Type B pancreatic cell (in vitro differentiated cells): Measurements from ENCODE around the gene ZCCHC2. TPM values are rescaled to one million over a fixed set of nuclear protein-coding genes. Genes with fewer than 3 reads are reported as not detected.

Source experiments
- DNase-seq: peaks from one replicate; pipeline ENCODE4 v3.0.0; 2021; ENCODE audit warnings: mixed read lengths; ENCODE audit not compliant: unreplicated experiment; ENCODE audit errors: extremely low spot score
- H3K27ac Mint-ChIP-seq: 2 replicates; pipeline ENCODE4 v1.8.0; 2021; ENCODE audit warnings: mild to moderate bottlenecking, mixed read lengths
- H3K27me3 Mint-ChIP-seq: 2 replicates; pipeline ENCODE4 v1.8.0; 2021; ENCODE audit warnings: mixed read lengths
- H3K36me3 Mint-ChIP-seq: 2 replicates; pipeline ENCODE4 v1.8.0; 2021; ENCODE audit warnings: mixed read lengths
- H3K4me1 Mint-ChIP-seq: one replicate; pipeline ENCODE4 v1.8.0; 2021; ENCODE audit warnings: mixed read lengths; ENCODE audit not compliant: unreplicated experiment
- H3K4me3 Mint-ChIP-seq: 2 replicates; pipeline ENCODE4 v1.8.0; 2021; ENCODE audit warnings: mild to moderate bottlenecking, mixed read lengths
- H3K9me3 Mint-ChIP-seq: 2 replicates; pipeline ENCODE4 v1.8.0; 2021; ENCODE audit warnings: mixed read lengths
- total RNA-seq: library from RNA; stranded (reverse); gene quantifications from 2 replicates; pipeline ENCODE4 v1.2.1, GENCODE V29; 2021; ENCODE audit warnings: low replicate concordance
- TF ChIP-seq, protein P1 (sequence below): fragments of 200-600 bp; sonication (generic); conservative IDR thresholded peaks from 2 replicates; pipeline ENCODE4 v1.5.0; 2021; ENCODE audit warnings: antibody characterized with exemption, mild to moderate bottlenecking

Gene ZCCHC2
- total RNA-seq, 1 donor from 2014 or later = 18.0 TPM

DNA sequence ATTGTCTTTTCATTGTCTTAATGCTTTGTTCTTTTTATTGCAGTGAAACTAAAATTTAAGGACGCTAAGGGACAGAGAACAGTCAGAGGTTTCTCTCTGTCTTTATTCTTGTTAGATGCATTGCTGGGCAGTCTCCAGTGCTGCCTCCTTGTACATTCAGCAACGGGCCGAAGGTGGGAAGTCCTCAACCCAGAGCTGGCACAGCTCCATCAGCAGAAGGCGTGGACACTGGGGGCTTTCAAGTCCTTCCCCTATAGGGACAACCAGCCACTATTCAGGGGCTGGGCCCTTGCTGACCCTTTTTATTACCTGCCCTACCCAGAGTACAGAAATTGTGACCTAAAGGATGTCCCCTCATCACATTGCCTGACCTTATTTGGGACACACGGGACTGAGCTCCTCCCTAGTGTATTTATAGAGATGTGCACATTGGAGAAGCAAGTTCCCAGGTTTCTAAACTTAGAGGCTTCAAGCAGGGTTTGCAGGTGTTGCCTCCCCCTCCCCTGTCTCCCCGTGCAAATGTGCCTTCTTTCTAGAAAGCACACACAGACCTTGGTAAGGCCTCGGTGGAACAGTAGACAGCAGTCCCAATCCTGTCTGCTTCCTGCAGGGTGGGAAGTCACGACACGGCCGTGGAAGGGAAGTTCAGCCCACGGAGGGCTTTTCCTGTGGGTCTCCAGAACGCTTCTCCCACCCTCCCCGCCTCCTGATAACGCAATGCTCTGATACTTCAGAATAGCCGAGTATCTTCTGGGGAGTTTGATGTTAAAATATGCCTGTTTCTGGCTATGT is 68.2 kb downstream of the ZCCHC2 start:
- H3K4me3 Mint-ChIP-seq = no peak overlapping the region

DNA sequence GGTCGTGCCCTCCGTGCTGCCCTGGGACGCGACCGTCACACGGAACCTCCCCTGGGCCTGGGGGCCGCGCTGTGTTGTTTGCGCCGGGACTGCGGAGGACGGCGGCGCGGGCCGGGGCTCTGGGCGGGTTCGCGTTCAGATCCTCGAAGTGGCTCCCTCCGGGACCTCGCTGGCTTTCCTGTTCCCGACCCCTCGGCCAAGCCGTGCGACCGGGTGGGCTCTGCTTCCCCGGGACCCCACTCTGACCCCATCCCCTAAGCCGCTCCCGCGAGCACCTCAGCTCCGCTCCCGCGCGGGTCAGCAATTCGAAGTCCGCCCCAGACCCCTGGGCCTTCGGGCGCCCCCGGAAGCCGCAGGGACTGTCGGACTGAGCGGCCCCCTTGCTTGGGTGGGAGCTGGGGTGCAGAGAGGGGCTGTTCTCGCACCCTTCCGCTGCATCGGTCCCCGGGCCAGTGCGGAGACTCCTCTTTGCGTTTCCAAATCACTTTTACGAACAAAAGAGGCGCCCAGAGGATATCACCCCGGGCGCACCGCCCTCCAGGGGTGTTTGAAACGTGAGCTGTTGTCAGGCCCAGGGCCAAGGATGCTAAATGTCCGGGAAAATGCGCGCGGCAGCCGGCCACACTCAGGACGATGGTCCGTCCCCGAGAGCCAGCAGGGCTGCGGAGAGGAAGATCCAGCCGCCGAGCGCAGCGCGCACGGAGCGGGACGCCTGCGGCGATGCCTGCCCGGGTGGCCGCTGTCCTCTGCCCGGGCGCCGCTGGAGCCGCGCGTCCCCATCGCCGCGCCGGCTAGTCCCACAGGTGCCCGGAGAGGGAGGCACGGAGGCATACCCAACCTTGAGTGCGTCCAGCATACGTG is 73.5 kb downstream of the ZCCHC2 start:
- TF ChIP-seq, protein P1, sequence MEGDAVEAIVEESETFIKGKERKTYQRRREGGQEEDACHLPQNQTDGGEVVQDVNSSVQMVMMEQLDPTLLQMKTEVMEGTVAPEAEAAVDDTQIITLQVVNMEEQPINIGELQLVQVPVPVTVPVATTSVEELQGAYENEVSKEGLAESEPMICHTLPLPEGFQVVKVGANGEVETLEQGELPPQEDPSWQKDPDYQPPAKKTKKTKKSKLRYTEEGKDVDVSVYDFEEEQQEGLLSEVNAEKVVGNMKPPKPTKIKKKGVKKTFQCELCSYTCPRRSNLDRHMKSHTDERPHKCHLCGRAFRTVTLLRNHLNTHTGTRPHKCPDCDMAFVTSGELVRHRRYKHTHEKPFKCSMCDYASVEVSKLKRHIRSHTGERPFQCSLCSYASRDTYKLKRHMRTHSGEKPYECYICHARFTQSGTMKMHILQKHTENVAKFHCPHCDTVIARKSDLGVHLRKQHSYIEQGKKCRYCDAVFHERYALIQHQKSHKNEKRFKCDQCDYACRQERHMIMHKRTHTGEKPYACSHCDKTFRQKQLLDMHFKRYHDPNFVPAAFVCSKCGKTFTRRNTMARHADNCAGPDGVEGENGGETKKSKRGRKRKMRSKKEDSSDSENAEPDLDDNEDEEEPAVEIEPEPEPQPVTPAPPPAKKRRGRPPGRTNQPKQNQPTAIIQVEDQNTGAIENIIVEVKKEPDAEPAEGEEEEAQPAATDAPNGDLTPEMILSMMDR = no peak
- H3K9me3 Mint-ChIP-seq = peaks cover 11% of the 10 kb centered on the region
- H3K36me3 Mint-ChIP-seq = no peaks in the 10 kb centered on the region
- peak overlapping the region; percentile 78 for H3K4me3 Mint-ChIP-seq
- no peak overlapping the region for H3K27ac Mint-ChIP-seq
- H3K4me1 Mint-ChIP-seq = no peaks in the 10 kb centered on the region
- H3K27me3 Mint-ChIP-seq = peaks cover 45% of the 10 kb centered on the region
- no peak for DNase-seq

More for the DNA sequence above, 68.2 kb downstream of the ZCCHC2 start:
- DNase-seq = no peak
- Mint-ChIP-seq H3K27ac (no peak overlapping the region), H3K9me3 (peaks cover 4% of the 10 kb centered on the region), H3K27me3 (peaks cover 9% of the 10 kb centered on the region), H3K36me3 (no peaks in the 10 kb centered on the region), H3K4me1 (peaks cover 5% of the 10 kb centered on the region)
- TF ChIP-seq, protein P1 = no peak

DNA sequence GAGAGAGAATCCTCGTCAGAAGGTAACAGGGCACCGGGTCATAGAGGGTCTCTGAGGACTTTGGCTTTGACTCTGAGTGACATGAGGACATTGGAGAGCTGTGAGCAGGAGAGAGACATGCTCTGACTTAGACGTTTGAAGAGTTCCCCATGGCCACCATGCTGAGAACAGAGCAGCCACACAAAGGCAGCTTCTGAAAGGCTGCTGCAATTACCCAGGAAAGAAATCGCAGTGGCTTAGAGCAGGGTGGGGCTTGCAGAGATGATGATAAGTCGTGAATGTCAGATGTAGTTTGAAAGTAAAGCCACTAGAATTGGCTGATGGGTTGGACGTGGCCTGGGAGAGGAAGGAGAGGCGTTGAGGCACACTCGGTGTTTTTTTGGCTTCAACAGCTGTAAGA is 79.0 kb downstream of the ZCCHC2 start:
- H3K27ac Mint-ChIP-seq = no peak overlapping the region
- TF ChIP-seq, protein P1 = no peak

DNA sequence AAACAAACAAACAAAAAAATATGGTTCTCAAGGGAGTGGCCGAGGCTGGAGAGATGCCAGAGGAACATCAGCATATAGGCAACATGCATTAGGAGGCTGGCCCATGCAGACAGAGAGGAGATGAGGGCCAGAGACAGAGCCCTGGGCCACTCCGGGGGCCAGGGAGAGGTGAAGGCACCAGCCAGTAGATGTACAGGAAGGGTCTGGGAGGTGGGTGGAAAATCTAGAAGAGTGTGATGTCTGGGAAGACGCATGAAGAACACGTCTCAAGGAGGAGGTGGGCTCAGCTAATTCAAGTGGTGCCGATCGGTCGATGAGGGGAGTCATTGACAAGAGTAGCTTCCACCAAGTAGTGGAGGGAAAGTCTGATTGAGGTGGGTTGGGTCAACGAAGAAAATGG is 79.9 kb downstream of the ZCCHC2 start:
- Mint-ChIP-seq H3K9me3 (peaks cover 7% of the 10 kb centered on the region), H3K4me1 (peaks cover 8% of the 10 kb centered on the region), H3K4me3 (no peak overlapping the region), H3K27me3 (peaks cover 40% of the 10 kb centered on the region), H3K27ac (no peak overlapping the region), H3K36me3 (no peaks in the 10 kb centered on the region)
- no peak for DNase-seq
- TF ChIP-seq, protein P1 = no peak

More for the DNA sequence above, 79.0 kb downstream of the ZCCHC2 start:
- Mint-ChIP-seq H3K27me3 (peaks cover 46% of the 10 kb centered on the region), H3K4me3 (no peak overlapping the region), H3K4me1 (peaks cover 8% of the 10 kb centered on the region), H3K36me3 (no peaks in the 10 kb centered on the region), H3K9me3 (peaks cover 7% of the 10 kb centered on the region)
- DNase-seq = no peak

DNA sequence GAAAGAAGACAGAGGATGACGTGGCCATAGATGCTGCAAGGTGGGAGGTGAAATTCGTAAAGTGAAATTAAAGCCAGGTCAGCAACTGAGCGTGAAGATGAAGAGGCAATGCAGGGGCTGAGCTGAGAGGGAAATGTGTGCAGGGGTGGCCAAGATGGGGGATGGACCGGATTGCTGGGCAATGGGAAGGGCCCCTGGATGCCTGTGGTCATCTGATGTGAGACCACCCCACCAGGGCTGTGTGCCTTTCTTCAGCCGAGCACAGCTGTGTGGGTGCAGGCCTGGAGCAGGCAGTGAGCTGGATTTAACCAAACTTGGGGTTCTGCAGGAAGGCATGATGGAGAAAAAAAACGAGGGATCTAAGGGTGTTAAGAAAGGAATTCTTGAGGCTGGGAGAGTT is 80.4 kb downstream of the ZCCHC2 start:
- Mint-ChIP-seq H3K4me3 (no peak overlapping the region), H3K27me3 (peaks cover 37% of the 10 kb centered on the region), H3K9me3 (peaks cover 7% of the 10 kb centered on the region), H3K4me1 (peaks cover 8% of the 10 kb centered on the region), H3K27ac (no peak overlapping the region), H3K36me3 (no peaks in the 10 kb centered on the region)
- no peak for DNase-seq
- TF ChIP-seq, protein P1 = no peak
